ENCODE data around the gene IFIT2. TPM values are rescaled to one million over a fixed set of nuclear protein-coding genes. Genes with fewer than 3 reads are reported as not detected.

Gene IFIT2
- total RNA-seq, 2 experiments from 2014 or later: 0.57 to 0.72 TPM

DNA sequence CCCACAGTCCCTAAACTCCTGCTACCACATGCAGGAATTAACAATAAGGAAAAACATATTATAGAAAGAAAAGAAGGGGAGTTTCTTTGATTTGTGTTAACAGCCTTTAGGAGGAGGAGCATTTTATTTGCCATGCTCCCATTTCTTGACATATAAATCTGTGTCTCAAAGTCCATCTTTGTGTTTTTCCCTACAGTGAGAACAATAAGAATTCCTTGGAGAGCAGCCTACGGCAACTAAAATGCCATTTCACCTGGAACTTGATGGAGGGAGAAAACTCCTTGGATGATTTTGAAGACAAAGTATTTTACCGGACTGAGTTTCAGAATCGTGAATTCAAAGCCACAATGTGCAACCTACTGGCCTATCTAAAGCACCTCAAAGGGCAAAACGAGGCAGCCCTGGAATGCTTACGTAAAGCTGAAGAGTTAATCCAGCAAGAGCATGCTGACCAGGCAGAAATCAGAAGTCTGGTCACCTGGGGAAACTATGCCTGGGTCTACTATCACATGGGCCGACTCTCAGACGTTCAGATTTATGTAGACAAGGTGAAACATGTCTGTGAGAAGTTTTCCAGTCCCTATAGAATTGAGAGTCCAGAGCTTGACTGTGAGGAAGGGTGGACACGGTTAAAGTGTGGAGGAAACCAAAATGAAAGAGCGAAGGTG, 4.1 kb downstream of the IFIT2 start:
- Histone ChIP-seq H3K4me2 (ENCODE audit: low read length) (no peak overlapping the region), H3K9me2 (ENCODE audit: insufficient read depth, low read length) (no peaks in the 10 kb centered on the region), H3K9me3 (ENCODE audit: low read length) (no peaks in the 10 kb centered on the region), H3K4me3 (ENCODE audit: low read depth, low read length, poor library complexity, severe bottlenecking) (no peak overlapping the region), H3K36me3 (ENCODE audit: insufficient read depth, low read length) (no peaks in the 10 kb centered on the region), H3K4me1 (ENCODE audit: insufficient read depth, low read length, poor library complexity, severe bottlenecking) (peaks cover 17% of the 10 kb centered on the region), H3K27ac (ENCODE audit: low read depth, low read length, poor library complexity, severe bottlenecking) (no peak overlapping the region), H2AFZ (ENCODE audit: low read length) (no peak overlapping the region), H3K79me2 (ENCODE audit: insufficient read depth, low read depth, low read length) (no peaks in the 10 kb centered on the region), H4K20me1 (ENCODE audit: insufficient read depth, low read length) (no peaks in the 10 kb centered on the region)
- ChIA-PET POLR2A (no interaction called here), CTCF (ENCODE audit: unreplicated experiment) (no interaction called here)
- BruUV-seq (replicated peaks): no TSS peak
- TF ChIP-seq, protein P1, sequence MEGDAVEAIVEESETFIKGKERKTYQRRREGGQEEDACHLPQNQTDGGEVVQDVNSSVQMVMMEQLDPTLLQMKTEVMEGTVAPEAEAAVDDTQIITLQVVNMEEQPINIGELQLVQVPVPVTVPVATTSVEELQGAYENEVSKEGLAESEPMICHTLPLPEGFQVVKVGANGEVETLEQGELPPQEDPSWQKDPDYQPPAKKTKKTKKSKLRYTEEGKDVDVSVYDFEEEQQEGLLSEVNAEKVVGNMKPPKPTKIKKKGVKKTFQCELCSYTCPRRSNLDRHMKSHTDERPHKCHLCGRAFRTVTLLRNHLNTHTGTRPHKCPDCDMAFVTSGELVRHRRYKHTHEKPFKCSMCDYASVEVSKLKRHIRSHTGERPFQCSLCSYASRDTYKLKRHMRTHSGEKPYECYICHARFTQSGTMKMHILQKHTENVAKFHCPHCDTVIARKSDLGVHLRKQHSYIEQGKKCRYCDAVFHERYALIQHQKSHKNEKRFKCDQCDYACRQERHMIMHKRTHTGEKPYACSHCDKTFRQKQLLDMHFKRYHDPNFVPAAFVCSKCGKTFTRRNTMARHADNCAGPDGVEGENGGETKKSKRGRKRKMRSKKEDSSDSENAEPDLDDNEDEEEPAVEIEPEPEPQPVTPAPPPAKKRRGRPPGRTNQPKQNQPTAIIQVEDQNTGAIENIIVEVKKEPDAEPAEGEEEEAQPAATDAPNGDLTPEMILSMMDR (conservative IDR thresholded peaks at IDR 0.05; ENCODE audit: low read length): no peak
- TF ChIP-seq EZH2phosphoT487 (IDR thresholded peaks at IDR 0.05; ENCODE audit: borderline replicate concordance, low read depth, low read length): no peak
- intact Hi-C loops (cut with micrococcal nuclease; ENCODE audit: unreplicated experiment): no loop called here
- DNase-seq (ENCODE audit: low spot score): no peak

GRCh38 chr10:89306434-89307268, 4.8 kb downstream of the IFIT2 start:
- CTCF ChIA-PET (ENCODE audit: unreplicated experiment): no interaction called here
- Histone ChIP-seq H3K27ac (ENCODE audit: low read depth, low read length, poor library complexity, severe bottlenecking) (no peak overlapping the region), H3K9me2 (ENCODE audit: insufficient read depth, low read length) (no peaks in the 10 kb centered on the region), H3K4me3 (ENCODE audit: low read depth, low read length, poor library complexity, severe bottlenecking) (no peak overlapping the region), H3K4me2 (ENCODE audit: low read length) (no peak overlapping the region), H3K9me3 (ENCODE audit: low read length) (no peaks in the 10 kb centered on the region), H3K36me3 (ENCODE audit: insufficient read depth, low read length) (no peaks in the 10 kb centered on the region), H3K79me2 (ENCODE audit: insufficient read depth, low read depth, low read length) (no peaks in the 10 kb centered on the region), H4K20me1 (ENCODE audit: insufficient read depth, low read length) (no peaks in the 10 kb centered on the region), H2AFZ (ENCODE audit: low read length) (no peak overlapping the region), H3K4me1 (ENCODE audit: insufficient read depth, low read length, poor library complexity, severe bottlenecking) (peaks cover 10% of the 10 kb centered on the region)
- no peak for DNase-seq (ENCODE audit: low spot score)
- POLR2A ChIA-PET: interaction anchor here (0.5 kb wide), 1 partner anchor 152 kb away, joined by 3 read pairs; no protein-coding TSS in a partner anchor
- BruUV-seq (replicated peaks): no TSS peak
- TF ChIP-seq EZH2phosphoT487 (IDR thresholded peaks at IDR 0.05; ENCODE audit: borderline replicate concordance, low read depth, low read length): no peak
- TF ChIP-seq, protein P1 (conservative IDR thresholded peaks at IDR 0.05; ENCODE audit: low read length): no peak
- intact Hi-C loops (cut with micrococcal nuclease; ENCODE audit: unreplicated experiment): no loop called here

DNA sequence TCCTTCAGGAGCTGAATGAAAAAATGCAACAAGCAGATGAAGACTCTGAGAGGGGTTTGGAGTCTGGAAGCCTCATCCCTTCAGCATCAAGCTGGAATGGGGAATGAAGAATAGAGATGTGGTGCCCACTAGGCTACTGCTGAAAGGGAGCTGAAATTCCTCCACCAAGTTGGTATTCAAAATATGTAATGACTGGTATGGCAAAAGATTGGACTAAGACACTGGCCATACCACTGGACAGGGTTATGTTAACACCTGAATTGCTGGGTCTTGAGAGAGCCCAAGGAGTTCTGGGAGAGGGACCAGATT, 5.4 kb downstream of the IFIT2 start:
- no peak for DNase-seq (ENCODE audit: low spot score)
- Histone ChIP-seq H3K4me3 (ENCODE audit: low read depth, low read length, poor library complexity, severe bottlenecking) (no peak overlapping the region), H3K36me3 (ENCODE audit: insufficient read depth, low read length) (no peaks in the 10 kb centered on the region), H3K9me2 (ENCODE audit: insufficient read depth, low read length) (no peaks in the 10 kb centered on the region), H2AFZ (ENCODE audit: low read length) (no peak overlapping the region), H3K79me2 (ENCODE audit: insufficient read depth, low read depth, low read length) (no peaks in the 10 kb centered on the region), H3K4me1 (ENCODE audit: insufficient read depth, low read length, poor library complexity, severe bottlenecking) (peaks cover 6% of the 10 kb centered on the region), H3K4me2 (ENCODE audit: low read length) (no peak overlapping the region), H3K9me3 (ENCODE audit: low read length) (no peaks in the 10 kb centered on the region), H3K27ac (ENCODE audit: low read depth, low read length, poor library complexity, severe bottlenecking) (no peak overlapping the region), H4K20me1 (ENCODE audit: insufficient read depth, low read length) (no peaks in the 10 kb centered on the region)
- TF ChIP-seq, protein P1 (conservative IDR thresholded peaks at IDR 0.05; ENCODE audit: low read length): no peak
- TF ChIP-seq EZH2phosphoT487 (IDR thresholded peaks at IDR 0.05; ENCODE audit: borderline replicate concordance, low read depth, low read length): no peak
- ChIA-PET CTCF (ENCODE audit: unreplicated experiment) (no interaction called here), POLR2A (interaction anchor here (0.5 kb wide), 1 partner anchor 151 kb away, joined by 3 read pairs; no protein-coding TSS in a partner anchor)
- intact Hi-C loops (cut with micrococcal nuclease; ENCODE audit: unreplicated experiment): no loop called here
- BruUV-seq (replicated peaks): no TSS peak

All from OCI-LY7 (cell line).